GM12872 (cell line): Measurements from ENCODE around the gene KRT80.

Experiments used
- CTCF ChIP-seq: IDR thresholded peaks from 3 replicates; pipeline ENCODE4 v1.5.1; 2011; ENCODE audit warnings: low read depth, mild to moderate bottlenecking, low read length, moderate library complexity; ENCODE audit not compliant: insufficient read depth

The KRT80 gene

GRCh38 chr12:52225752-52226151, 33.9 kb upstream of the KRT80 start:
- TF ChIP-seq CTCF, result no peak

- no peak for TF ChIP-seq CTCF
Measured at GRCh38 chr12:52224151-52224550, 32.3 kb upstream of the KRT80 start.

GRCh38 chr12:52223406-52224039, 31.7 kb upstream of the KRT80 start:
- TF ChIP-seq CTCF, result no peak

GRCh38 chr12:52222692-52223091, 30.9 kb upstream of the KRT80 start:
- TF ChIP-seq CTCF, result no peak

- TF ChIP-seq CTCF, result peak; percentile 81
Measured at GRCh38 chr12:52221912-52222457, 30.2 kb upstream of the KRT80 start.

GRCh38 chr12:52221070-52221781, 29.4 kb upstream of the KRT80 start:
- TF ChIP-seq CTCF, result no peak

- TF ChIP-seq CTCF, result no peak
Measured at GRCh38 chr12:52220477-52220876, 28.7 kb upstream of the KRT80 start.
